Cardiac muscle cell (in vitro differentiated cells and primary cell): Measurements from ENCODE around the gene DEDD2. TPM values are rescaled to one million over a fixed set of nuclear protein-coding genes. Genes with fewer than 3 reads are reported as not detected.
A peak's percentile ranks its signal among the peaks of the same experiment; 100 is the strongest.

Source experiments
- DNase-seq, 2 donors: peaks; one replicate each; pipeline versions ENCODE4 v3.0.0 to v3.0.0-alpha.2; 2010 to 2017; ENCODE audit warnings: low read depth in 1 of 2, low spot score in 1 of 2
- H3K27ac ChIP-seq: fragments of 200-600 bp; sonication (generic); 2 replicates; pipeline ENCODE4 v1.5.1; 2016
- H3K27me3 ChIP-seq: fragments of 200-600 bp; sonication (generic); 2 replicates; pipeline ENCODE4 v1.6.0; 2016; ENCODE audit warnings: control low read depth
- H3K36me3 ChIP-seq: fragments of 200-600 bp; sonication (generic); 2 replicates; pipeline ENCODE4 v1.5.1; 2016; ENCODE audit warnings: control low read depth
- H3K4me1 ChIP-seq: fragments of 200-600 bp; sonication (generic); 2 replicates; pipeline ENCODE4 v1.8.1; 2017; ENCODE audit warnings: low read depth, mild to moderate bottlenecking, mixed run types
- H3K4me3 ChIP-seq: fragments of 200-600 bp; sonication (generic); 2 replicates; pipeline ENCODE4 v1.5.1; 2016; ENCODE audit warnings: mild to moderate bottlenecking
- H3K9me3 ChIP-seq: fragments of 200-600 bp; sonication (generic); 2 replicates; pipeline ENCODE4 v1.5.1; 2017; ENCODE audit warnings: low read depth, mild to moderate bottlenecking, control low read depth
- CTCF ChIP-seq: IDR thresholded peaks from 2 replicates; pipeline ENCODE4 v1.5.1; 2012; ENCODE audit warnings: low read depth, mild to moderate bottlenecking, low read length
- polyA plus RNA-seq: library from polyadenylated mRNA; unstranded; fragments of >200 nt; fragmentation: Nextera tagmentation; extraction: Ambion mirVana; gene quantifications from 2 replicates; pipeline ENCODE4 v1.2.1, GENCODE V29; 2016
- total RNA-seq: library from RNA; depleted of rRNA; stranded (reverse); fragments of >200 nt; gene quantifications from 2 replicates; pipeline ENCODE4 v1.2.3, GENCODE V29; 2016

Gene DEDD2
- total and polyA plus RNA-seq, 2 experiments from 2014 or later: 46.0 to 69.7 TPM

GRCh38 chr19:42225718-42226292, 8.3 kb upstream of the DEDD2 start:
- H3K9me3 ChIP-seq: no peaks in the 10 kb centered on the region
- peaks cover 2% of the 10 kb centered on the region for H3K4me1 ChIP-seq
- no peak for TF ChIP-seq CTCF
- H3K27ac ChIP-seq: no peak overlapping the region
- no peaks in the 10 kb centered on the region for H3K27me3 ChIP-seq
- H3K4me3 ChIP-seq: no peak overlapping the region
- H3K36me3 ChIP-seq: peaks cover 15% of the 10 kb centered on the region
- DNase-seq: no peak

GRCh38 chr19:42224940-42225717, 7.7 kb upstream of the DEDD2 start:
- Histone ChIP-seq H3K4me3 (no peak overlapping the region), H3K4me1 (peaks cover 2% of the 10 kb centered on the region), H3K27me3 (no peaks in the 10 kb centered on the region), H3K27ac (no peak overlapping the region), H3K36me3 (peaks cover 15% of the 10 kb centered on the region), H3K9me3 (no peaks in the 10 kb centered on the region)
- no peak for DNase-seq
- TF ChIP-seq CTCF: no peak

- TF ChIP-seq CTCF: no peak
- peak overlapping the region; percentile 81 for H3K27ac ChIP-seq
- no peaks in the 10 kb centered on the region for H3K27me3 ChIP-seq
- peaks cover 2% of the 10 kb centered on the region for H3K4me1 ChIP-seq
- H3K36me3 ChIP-seq: peaks cover under 1% of the 10 kb centered on the region
- H3K4me3 ChIP-seq: peak overlapping the region; percentile 46
- H3K9me3 ChIP-seq: no peaks in the 10 kb centered on the region
- no peak for DNase-seq
Observed at GRCh38 chr19:42220751-42221097, 3.2 kb upstream of the DEDD2 start.

GRCh38 chr19:42219812-42220750, 2.6 kb upstream of the DEDD2 start, which contains the start of gene ZNF526:
Gene ZNF526 (plus strand): TSS chr19:42220312. CDS start chr19:42224404, 4,092 bp downstream.
- peak within 1 kb of the TSS; percentile 81 for H3K27ac ChIP-seq
- H3K27me3 ChIP-seq: no peaks in the 10 kb centered on the region
- H3K9me3 ChIP-seq: no peaks in the 10 kb centered on the region
- H3K4me1 ChIP-seq: peaks cover 2% of the 10 kb centered on the region
- peak; percentile 98 for DNase-seq
- H3K36me3 ChIP-seq: no peaks in the 10 kb centered on the region
- TF ChIP-seq CTCF: no peak
- H3K4me3 ChIP-seq: peak within 1 kb of the TSS; percentile 46
